ENCODE measurements around the gene HDAC8.
"Not testable (repeated sequence)": the region's sequence is repeated elsewhere in the genome, so short reads cannot be mapped to it uniquely, and the experiment has no call there.

HDAC8 gene

GRCh38 chrX:72466493-72466892, 106.2 kb downstream of the HDAC8 start:
- DNase-seq (ENCODE audit: low read depth, low spot score) = no peak
- H3K27ac ChIP-seq = no peak overlapping the region

GRCh38 chrX:72465889-72466288, 106.8 kb downstream of the HDAC8 start:
- H3K27ac ChIP-seq = no peak overlapping the region
- DNase-seq (ENCODE audit: low read depth, low spot score) = no peak

DNA sequence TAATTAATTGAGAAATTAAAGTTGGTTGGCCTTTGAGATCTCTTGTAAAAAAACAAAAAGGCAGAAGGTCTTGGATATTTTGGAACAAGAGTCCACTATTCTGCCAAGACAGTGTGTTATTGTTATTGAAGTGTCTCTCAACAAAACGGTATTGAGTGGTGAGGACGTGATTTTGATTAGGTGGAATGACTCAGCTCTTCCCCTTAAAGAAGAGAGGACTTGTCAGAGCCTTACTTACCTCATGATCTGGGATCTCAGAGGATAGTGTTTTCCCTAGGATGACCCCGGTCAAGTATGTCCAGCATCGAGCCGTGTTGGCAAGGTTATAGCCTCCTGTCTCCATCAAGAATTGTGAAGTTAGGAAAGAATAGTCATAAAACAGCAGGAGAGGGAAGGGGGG, 110.9 kb downstream of the HDAC8 start:
- no peak overlapping the region for H3K27ac ChIP-seq
- no peak for DNase-seq (ENCODE audit: low read depth, low spot score)

GRCh38 chrX:72461288-72461687, 111.4 kb downstream of the HDAC8 start:
- DNase-seq (ENCODE audit: low read depth, low spot score) = no peak
- H3K27ac ChIP-seq = no peak overlapping the region

DNA sequence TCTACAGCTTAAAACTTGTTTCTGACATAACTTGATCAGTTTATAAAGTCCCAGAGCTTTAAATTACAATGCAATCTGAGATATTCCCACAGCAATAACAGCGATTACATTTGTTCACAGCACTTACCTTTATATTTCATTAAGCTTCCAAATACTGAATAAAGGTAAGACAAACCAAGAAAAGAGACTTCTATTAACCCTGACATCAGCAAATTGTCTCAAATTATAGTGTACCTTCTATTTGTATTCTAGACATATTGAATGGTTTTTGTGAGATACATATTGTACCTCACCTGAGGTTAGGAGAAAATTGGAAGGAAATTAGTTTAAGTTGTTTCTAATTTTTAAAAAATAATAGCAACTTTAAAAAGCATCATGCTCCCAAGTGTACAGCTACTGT, 111.9 kb downstream of the HDAC8 start:
- H3K27ac ChIP-seq = no peak overlapping the region
- DNase-seq (ENCODE audit: low read depth, low spot score) = no peak

- not testable (repeated sequence) for DNase-seq (ENCODE audit: low read depth, low spot score); H3K27ac ChIP-seq
Observed at GRCh38 chrX:72449034-72449433, 123.6 kb downstream of the HDAC8 start.

- not testable (repeated sequence) for DNase-seq (ENCODE audit: low read depth, low spot score); H3K27ac ChIP-seq
Observed at GRCh38 chrX:72440764-72441163, 131.9 kb downstream of the HDAC8 start.

GRCh38 chrX:72436010-72436409, 136.6 kb downstream of the HDAC8 start:
- no peak overlapping the region for H3K27ac ChIP-seq
- no peak for DNase-seq (ENCODE audit: low read depth, low spot score)

DNA sequence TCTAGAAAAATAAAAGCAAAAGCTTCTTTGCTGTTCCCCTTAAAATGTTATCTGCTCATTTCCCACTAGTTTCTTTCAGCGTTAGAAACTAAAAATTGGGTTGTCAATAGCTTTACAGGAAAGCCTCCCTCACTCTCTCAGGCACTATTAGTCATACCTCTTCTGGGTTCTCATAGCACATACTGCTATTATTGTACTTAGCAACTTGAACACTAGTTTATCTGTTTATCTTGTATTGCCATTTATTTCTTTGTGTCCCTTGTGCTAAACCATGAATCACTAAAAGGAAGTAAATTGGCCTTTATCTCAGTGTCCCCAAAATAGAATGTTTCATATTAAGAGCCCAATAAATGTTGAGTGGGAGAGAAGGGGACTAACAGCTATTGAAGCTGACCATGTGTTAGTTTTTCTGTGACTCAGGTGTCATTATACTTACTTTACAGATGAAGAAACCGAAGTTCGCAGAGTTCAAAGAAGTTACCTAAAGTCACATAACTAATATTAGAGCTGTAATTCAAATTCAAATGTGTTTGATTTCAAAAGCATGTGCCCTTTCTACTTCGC, 142.2 kb downstream of the HDAC8 start:
- DNase-seq (ENCODE audit: low read depth, low spot score) = no peak
- no peak overlapping the region for H3K27ac ChIP-seq

DNA sequence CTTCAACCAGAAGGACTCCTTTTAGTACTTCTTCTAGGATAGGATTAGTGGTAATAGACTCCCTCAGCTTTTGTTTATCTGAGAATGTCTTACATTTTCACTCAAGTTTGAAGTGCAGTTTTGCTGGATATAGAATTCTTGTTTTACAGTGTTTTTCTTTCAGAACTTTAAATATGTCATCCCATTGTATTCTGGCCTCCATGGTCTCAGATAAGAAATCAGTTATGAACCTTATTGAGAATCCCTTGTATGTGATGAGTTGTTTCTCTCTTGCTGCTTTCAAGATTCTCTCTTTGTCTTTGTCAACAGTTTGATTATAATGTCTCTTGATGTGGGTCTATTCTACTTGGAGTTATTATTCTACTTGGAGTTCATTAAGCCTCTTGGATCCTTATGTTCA, 150.8 kb downstream of the HDAC8 start:
- DNase-seq (ENCODE audit: low read depth, low spot score) = no peak
- H3K27ac ChIP-seq = no peak overlapping the region

- no peak for DNase-seq (ENCODE audit: low read depth, low spot score)
- no peak overlapping the region for H3K27ac ChIP-seq
Observed at GRCh38 chrX:72409993-72410392, 162.7 kb downstream of the HDAC8 start.

DNA sequence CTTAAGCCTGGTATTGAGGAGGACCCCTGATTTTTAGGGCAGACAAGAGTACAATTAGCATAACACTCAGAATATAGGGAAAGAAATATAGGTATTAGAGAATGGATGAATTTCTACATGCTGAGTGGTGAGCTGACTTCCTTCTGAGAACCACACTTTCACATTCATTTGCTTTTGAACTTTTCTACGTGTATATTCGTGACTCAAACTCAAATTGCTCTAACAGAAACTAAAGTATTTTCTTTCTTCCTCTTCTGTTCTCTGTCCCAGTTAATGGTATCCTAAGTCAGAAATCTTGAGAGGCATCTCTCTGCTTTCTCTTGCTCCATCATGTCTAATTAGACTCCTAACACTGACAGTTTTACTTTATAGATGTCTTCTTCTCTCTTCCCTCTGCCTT, 163.8 kb downstream of the HDAC8 start:
- H3K27ac ChIP-seq = no peak overlapping the region
- no peak for DNase-seq (ENCODE audit: low read depth, low spot score)

- not testable (repeated sequence) for DNase-seq (ENCODE audit: low read depth, low spot score); H3K27ac ChIP-seq
Observed at GRCh38 chrX:72405136-72405535, 167.5 kb downstream of the HDAC8 start.

- no peak overlapping the region for H3K27ac ChIP-seq
- no peak for DNase-seq (ENCODE audit: low read depth, low spot score)
Observed at GRCh38 chrX:72402614-72403013, 170.0 kb downstream of the HDAC8 start.

DNA sequence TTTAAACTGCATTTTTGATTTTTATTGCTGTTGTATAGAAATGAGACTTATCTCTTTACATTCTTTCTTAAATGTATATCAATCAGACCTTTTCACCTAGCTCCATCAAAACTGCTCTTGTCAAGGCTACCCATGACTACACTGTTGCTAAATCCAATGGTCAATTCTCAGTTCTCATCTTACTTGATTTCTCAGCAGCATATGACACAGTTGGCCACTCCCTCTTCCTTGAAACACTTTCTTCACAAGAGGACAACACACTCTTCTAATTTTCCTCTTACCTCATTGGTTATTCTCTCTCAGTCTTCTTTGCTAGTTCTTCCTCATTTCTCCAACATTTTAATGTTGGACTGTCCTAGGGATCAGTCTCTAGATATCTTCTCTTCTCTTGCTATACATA, 172.8 kb downstream of the HDAC8 start:
- DNase-seq (ENCODE audit: low read depth, low spot score) = no peak
- H3K27ac ChIP-seq = no peak overlapping the region

- DNase-seq (ENCODE audit: low read depth, low spot score) = no peak
- no peak overlapping the region for H3K27ac ChIP-seq
Observed at GRCh38 chrX:72396117-72396516, 176.5 kb downstream of the HDAC8 start.

GRCh38 chrX:72395237-72395636, 177.4 kb downstream of the HDAC8 start:
- no peak overlapping the region for H3K27ac ChIP-seq
- no peak for DNase-seq (ENCODE audit: low read depth, low spot score)

DNA sequence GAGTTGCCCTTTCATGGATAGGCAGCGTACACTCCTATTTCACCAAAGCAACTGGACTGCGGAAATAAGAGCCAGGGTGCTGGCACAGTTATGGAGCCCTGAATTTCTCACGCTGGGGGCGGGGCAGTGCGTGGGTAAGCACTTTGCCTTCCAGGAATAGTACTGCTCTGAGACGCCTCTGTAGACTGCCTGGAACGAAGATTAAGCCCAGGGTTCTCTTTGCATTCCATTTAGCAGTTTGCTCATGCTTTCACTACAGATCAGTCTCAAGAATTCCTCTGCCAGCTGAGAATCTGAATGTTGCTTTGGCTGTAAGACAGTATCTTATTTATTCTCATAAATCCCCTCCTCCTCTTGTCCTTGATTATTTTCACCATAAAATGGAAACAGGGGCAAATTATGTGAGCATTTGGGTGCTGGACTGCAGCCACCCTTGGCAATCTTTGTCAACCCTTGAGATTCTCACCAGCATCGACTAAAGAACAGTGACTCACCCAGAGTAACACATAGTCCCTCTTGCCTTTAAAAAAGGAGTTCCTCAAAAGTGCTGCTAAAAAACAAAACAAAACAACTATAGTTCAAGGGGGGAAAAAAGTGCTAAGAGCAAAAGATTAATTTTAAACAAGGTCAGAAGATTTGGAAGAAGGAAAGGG, 178.0 kb downstream of the HDAC8 start:
- no peak overlapping the region for H3K27ac ChIP-seq
- DNase-seq (ENCODE audit: low read depth, low spot score) = no peak

DNA sequence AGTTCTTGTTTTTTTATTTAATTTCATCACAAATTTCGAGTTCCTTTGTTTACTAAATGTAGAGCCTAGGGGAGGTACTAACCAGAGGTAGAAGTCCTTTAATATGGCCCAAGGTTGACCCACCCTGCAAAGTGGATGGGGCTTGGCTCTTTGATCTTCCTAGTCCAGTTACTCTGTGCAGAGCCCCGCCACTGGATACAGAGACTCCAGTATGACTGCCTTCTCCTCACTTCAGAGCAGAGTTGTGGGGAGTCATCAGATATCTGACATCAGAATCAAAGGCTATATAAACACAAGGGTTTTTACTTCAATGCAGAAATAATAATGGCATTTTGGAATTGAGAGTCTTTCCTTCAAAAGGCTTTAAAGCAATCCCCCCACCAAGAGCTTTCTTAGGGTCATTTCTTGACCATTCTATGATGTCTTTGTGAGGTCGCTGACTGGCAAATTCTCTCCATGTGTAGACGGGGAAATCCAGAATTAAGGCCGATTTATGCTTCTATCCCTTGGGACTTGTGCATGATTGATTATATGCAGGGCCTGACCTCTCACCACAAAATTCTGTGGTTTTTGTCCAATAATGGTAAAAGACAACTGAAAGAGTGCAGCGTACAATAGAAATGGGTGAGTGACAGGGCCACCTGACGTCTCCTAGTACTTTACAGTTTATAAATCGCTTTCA, 178.7 kb downstream of the HDAC8 start:
- H3K27ac ChIP-seq = no peak overlapping the region
- no peak for DNase-seq (ENCODE audit: low read depth, low spot score)

GRCh38 chrX:72392816-72393800, 179.5 kb downstream of the HDAC8 start:
- H3K27ac ChIP-seq = no peak overlapping the region
- no peak for DNase-seq (ENCODE audit: low read depth, low spot score)

DNA sequence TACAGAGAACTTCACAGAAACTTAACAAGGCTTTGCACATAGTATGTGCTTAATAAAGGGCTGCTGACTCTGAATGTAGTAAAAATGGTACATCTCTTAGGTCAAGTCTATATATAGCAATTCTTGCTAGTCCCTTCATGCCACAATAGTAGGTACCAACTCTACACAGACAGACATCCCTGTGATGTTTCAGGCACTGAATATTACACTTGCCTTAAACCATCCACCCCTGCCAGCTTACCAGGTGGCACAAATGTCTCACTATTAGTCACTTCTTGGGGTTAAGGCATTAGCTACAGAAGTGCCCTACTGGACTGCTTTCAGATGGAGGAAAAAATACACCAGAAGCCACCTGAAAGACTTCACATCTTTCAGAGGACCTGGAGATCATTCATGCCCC, 180.6 kb downstream of the HDAC8 start:
- no peak for DNase-seq (ENCODE audit: low read depth, low spot score)
- H3K27ac ChIP-seq = no peak overlapping the region
